HPDE6-E6E7 (cell line): ENCODE results near the gene PTDSS2.
"Not testable (repeated sequence)": the region's sequence is repeated elsewhere in the genome, so short reads cannot be mapped to it uniquely, and the experiment has no call there.

Source experiments
- DNase-seq: peaks from one replicate; pipeline ENCODE4 v3.0.0; 2011; ENCODE audit warnings: missing footprints; ENCODE audit errors: extremely low spot score

PTDSS2 gene

DNA sequence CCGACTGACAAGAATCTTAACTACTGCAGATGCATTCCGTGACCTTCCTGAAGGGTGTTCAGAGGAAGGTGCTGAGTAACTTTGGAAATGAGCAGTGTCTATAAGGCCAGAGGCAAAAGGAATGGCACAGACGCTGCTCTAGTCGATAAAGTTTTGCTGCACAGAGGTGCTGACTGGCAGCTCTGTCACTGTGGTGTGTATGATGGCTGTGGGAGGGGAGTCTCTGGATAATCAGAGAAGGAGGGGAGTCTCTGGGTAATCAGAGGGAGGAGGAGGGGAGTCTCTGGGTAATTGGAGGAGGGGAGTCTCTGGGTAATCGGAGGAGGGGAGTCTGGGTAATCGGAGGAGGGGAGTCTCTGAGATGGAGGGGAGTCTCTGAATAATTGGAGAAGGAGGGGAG, 18.4 kb downstream of the PTDSS2 start:
- DNase-seq: no peak

DNA sequence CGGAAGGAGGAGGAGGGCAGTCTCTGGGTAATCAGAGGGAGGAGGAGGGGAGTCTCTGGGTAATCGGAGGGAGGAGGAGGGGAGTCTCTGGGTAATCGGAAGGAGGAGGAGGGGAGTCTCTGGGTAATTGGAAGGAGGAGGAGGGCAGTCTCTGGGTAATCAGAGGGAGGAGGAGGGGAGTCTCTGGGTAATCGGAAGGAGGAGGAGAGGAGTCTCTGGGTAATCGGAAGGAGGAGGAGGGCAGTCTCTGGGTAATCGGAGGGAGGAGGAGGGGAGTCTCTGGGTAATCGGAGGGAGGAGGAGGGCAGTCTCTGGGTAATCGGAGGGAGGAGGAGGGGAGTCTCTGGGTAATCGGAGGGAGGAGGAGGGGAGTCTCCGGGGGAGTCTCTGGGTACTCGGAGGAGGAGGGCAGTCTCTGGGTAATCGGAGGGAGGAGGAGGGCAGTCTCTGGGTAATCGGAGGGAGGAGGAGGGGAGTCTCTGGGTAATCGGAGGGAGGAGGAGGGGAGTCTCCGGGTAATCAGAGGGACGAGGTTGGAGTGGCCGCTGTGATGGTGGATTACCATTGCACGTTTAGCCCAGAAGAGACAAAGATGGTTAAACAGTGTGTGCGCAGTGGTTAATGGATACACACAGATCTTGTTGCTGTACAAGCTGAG, 19.1 kb downstream of the PTDSS2 start:
- DNase-seq: not testable (repeated sequence)

DNA sequence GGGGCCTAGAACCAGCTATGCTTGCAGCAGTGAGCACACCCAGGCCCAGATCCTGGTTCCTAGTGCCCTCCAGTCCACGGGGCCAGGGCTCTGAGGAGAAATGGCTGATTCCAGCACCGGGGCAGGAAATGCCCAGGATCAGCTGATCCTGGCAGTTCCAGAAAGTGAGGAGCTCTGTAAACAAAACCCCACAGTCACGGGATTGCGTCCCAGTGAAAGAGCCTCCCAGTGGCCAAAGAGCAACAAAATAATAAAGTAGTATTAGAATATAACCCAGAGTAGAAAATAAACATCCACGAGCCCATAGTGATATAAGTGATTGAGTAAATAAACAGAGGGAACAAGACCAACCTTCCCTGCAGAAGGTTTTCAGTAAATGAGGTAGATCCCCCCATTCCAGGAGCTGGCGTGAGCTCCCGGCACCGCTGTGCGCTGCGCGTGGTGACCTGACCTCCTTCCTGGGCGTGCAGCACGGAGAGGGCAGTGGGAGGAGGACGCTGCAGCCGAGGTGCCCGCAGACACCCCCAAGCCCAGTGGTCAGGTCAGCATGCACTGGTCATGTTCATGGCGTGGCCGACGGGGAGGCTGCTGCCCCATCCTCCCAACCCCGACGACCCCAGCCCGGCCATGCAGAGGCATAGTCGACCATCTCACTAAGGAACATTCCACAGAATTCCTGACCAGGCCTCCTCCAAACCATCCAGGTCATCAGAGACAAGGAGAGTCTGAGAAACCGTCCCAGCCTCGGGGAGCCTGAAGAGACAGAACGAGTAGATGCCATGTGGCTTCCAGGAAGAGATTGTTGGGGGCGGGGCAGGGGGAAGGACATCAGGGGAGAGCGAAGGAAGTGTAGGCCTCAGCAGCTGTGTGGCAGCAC, 19.8 kb downstream of the PTDSS2 start:
- DNase-seq: no peak

DNA sequence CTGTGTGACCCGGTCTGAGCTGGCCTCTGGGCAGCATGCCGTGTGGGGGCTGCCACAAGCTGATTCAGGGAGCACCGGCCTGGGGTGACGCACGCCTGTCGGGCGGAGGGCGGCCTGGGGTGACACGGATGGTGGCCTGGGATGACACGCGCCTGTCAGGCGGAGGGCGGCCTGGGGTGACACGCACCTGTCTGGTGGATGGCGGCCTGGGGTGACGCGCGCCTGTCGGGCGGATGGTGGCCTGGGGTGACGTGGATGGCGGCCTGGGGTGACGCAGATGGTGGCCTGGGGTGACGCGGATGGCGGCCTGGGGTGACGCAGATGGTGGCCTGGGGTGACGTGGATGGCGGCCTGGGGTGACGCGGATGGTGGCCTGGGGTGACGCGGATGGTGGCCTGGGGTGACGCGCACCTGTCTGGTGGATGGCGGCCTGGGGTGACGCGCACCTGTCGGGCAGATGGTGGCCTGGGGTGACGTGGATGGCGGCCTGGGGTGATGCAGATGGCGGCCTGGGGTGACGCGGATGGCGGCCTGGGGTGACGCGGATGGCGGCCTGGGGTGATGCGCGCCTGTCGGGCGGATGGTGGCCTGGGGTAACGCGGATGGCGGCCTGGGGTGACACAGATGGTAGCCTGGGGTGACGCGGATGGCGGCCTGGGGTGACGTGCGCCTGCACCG, 21.5 kb downstream of the PTDSS2 start:
- DNase-seq: no peak

GRCh38 chr11:472272-472671, 22.2 kb downstream of the PTDSS2 start:
- no peak for DNase-seq

DNA sequence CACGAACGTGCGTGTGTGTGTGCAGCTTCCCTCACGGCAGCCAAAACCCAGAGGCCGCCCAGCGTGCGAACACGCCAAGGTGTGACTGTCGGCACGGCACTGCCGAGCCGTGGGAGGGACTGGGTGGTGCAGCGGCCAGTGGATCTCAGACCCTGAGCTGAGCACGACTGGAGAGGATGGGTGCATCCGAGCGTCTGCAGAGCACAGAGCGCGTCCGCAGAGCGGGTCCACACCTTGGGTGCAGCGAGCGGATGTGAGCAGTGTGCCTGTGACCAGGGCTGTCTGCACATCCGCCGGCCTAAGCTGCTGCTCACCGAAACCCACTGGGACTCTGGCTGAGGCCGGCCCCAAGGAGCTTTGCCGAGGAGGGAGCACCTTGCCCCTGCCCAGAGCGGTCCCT, 22.7 kb downstream of the PTDSS2 start:
- no peak for DNase-seq

DNA sequence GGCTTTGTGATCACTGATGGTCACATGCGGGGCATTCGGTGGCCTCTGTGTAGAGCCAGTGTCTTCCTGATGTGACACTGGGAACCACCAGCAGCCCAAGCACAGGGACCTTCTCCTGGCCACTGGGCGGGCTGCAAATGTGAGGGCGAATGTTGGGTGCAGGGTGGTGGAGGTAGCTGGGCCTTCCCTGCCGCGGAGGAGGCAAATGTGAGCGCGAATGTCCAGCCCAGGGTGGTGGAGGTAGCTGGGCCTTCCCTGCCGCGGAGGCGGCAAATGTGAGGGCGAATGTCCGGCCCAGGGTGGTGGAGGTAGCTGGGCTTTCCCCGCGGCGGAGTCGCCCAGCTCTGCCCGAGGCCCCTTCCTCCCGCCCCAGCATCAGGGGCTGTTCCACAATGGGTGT, 23.3 kb downstream of the PTDSS2 start:
- DNase-seq: no peak

DNA sequence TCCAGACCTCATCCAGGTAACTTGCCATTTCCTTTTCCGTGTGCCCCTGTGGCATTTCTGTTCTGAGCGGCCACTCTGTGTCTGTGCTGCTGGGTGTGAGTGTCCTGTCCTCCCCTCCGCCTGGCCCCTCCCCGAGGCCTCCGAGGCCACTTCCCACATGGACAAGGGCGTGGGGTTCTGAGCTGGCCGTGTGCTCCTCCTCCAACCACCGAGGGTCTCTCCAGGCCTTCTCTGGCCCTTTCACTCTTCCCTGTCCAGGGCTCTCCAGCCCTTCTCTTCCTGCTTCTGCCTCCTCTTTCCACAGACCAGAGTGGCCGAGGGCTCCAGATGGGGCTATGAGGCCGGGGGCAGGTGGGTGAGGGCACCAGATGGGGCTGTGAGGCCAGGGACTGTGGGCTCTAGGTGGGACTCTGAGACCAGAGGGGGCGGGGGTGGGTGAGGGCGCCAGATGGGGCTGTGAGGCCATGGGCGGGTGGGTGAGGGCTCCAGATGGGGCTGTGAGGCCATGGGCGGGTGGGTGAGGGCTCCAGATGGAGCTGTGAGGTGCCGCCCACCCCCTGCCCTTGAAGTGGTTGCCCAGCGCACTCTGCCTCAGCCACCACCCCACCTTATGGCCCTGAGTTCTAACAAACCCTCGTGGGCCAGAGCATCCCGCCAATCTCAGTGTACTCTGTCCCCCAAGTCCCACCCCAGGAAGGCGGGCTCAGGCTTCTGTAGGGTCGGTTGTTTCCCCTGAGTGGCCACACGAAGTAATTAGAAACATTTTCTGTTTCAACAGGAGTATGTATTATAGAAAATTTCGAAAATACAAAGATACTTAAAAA, 24.1 kb downstream of the PTDSS2 start:
- no peak for DNase-seq

DNA sequence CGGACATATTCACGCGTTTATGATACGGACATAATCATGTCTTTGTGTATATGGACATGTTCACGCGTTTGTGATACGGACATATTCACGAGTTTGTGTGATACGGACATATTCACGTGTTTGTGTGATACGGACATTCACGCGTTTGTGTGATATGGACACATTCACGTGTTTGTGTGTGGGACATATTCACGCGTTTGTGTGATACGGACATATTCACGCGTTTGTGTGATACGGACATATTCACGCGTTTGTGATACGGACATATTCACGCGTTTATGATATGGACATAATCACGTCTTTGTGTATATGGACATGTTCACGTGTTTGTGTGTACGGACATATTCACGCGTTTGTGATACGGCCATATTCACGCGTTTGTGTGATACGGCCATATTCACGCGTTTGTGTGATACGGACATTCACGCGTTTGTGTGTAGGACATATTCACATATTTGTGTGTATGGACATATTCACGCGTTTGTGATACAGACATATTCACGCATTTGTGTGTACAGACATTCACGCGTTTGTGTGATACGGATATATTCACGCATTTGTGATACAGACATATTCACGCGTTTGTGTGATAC, 24.9 kb downstream of the PTDSS2 start:
- DNase-seq: no peak

DNA sequence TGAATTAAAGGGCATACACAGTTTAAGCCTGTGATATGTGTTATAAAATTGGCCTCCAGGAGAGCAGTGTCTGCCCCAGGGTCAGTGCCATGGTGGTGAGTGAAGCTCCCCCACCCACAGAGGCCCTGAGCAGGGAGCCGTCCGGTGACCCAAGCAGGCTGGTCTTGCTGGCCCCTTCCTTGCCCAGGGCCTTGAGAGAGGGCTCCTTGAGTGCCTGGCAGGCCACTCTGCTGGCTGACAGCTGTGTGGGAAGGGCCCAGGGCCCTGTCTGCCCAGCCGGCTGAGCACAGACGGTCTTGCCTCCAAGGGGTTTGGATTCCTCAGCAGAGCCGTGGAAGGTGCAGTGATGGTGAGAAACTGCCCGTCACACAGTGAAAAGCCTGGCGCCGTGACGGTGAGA, 25.9 kb downstream of the PTDSS2 start:
- no peak for DNase-seq

GRCh38 chr11:476416-476815, 26.3 kb downstream of the PTDSS2 start:
- no peak for DNase-seq

GRCh38 chr11:477052-477715, 27.1 kb downstream of the PTDSS2 start:
- no peak for DNase-seq

DNA sequence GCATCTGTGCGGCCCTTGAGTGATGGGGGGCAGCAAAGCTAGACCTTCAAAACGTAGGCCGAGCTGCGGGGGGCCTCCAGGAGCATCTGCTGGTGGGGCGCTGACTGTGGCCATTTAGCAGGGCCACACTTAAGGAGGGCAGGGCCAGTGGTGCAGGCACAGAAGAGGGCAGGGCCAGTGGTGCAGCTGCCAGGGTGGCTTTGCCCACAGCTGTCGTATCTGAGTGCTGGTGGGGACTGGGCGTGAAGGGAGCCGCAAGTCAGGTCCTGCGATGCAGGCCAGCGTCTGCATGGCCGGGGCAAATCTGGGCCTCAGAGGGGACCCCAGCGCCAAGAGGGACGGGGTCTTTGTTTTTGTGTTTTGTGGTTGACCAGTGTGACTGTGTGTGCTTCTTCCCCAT, 29.2 kb downstream of the PTDSS2 start:
- no peak for DNase-seq

DNA sequence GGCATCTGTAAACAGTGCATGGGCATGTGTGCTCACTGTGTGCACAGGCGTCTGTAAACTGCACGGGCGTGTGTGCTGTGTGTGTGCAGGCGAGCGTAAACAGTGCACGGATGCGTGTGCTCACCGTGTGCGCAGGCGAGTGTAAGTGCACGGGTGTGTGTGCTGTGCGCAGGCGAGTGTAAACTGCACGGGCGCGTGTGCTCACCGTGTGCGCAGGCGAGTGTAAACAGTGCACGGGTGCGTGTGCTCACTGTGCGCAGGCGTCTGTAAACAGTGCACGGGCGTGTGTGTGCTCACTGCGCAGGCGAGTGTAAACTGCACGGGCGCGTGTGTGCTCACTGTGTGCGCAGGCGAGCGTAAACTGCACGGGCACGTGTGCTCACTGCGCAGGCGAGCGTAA, 34.5 kb downstream of the PTDSS2 start:
- DNase-seq: no peak

- DNase-seq: no peak
Measured at GRCh38 chr11:486189-486588, 36.1 kb downstream of the PTDSS2 start.

DNA sequence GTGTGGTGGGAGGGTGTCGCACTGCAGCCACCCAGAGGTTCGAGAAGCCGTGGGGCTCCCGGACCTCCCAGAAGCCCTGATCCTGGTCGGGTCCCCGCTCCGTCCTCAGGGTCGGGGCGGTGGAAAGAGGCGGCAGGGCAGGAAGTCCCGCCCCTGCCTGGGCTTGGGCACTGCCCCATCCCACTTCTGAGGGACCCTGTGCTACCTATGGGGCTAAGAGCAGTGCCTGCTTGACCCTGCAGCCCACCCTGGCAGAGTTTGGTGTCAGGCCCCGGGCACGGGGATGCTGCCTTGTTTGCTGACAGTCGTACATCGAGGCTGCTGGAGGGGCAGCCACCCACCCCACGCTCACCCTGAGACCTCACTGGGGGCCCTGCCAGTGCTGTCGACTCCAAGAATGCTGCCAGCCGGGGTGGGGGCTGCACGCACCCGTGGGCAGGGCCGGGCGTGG, 37.5 kb downstream of the PTDSS2 start:
- no peak for DNase-seq

- DNase-seq: no peak
Measured at GRCh38 chr11:488062-488461, 38.0 kb downstream of the PTDSS2 start.

GRCh38 chr11:488579-488978, 38.5 kb downstream of the PTDSS2 start:
- DNase-seq: no peak

- no peak for DNase-seq
Measured at GRCh38 chr11:488992-489391, 38.9 kb downstream of the PTDSS2 start.

DNA sequence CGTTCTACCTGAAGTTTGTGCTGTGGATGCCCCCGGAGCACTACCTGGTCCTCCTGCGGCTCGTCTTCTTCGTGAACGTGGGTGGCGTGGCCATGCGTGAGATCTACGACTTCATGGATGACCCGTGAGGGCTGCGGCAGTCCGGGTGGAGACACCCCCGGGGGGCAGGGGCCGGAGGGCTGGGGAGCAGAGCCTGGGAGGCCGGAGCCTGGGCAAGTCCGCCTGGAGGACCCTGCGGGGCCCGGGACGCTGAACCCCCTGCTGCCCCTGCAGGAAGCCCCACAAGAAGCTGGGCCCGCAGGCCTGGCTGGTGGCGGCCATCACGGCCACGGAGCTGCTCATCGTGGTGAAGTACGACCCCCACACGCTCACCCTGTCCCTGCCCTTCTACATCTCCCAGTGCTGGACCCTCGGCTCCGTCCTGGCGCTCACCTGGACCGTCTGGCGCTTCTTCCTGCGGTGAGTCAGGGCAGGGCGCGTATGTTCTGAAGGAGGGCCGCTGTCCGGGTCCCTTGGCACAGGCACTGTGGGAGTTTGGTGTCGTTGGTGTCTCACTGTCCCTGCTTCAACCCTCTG, 39.6 kb downstream of the PTDSS2 start:
- no peak for DNase-seq
